HG02981 (cell line): ENCODE data around the gene ADGRG2.
"Not testable (repeated sequence)": the region's sequence is repeated elsewhere in the genome, so short reads cannot be mapped to it uniquely, and the experiment has no call there.

Experiments used
- ATAC-seq: cut with Tn5 transposase; IDR thresholded peaks from one replicate; pipeline ENCODE4 v1.9.1; 2021; ENCODE audit warnings: mild to moderate bottlenecking, moderate library complexity; ENCODE audit not compliant: unreplicated experiment

ADGRG2 gene

DNA sequence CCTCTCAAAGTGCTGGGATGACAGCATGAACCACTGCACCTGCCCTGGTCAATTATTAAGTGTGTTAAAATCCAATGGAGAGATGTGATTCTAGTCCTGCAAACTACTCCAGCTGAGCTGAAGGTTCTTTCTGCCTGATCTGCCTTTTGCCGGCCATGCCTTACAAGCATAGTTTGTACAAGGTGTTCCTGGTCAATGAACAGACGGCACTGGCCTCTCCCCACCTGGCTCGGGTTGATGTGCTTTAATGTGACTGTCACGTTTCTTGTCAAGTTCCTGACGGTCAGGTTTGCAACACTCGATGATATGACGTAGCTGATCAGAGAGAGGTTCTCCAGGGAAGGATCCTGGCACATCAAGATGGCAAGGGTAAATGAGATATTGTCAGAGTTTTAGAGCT is 115.3 kb downstream of the ADGRG2 start:
- no peak for ATAC-seq

DNA sequence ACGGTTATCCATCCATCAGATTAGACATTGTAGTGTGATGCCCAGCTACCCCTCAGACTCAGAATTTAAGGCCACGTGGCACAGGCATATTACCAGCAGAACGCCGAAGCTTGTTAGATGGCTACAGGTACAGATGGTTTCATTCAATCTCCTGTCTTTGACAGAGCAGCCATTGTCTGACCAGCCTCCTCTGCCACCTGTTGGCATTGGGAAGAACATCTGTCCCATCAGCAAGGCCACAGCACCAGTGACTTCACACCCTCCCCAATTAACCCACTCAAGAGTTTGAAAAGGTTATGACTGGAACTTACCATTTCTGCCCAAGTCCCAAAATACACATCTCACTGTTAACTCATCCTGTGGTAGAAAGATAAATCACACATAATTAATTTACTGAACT is 116.4 kb downstream of the ADGRG2 start:
- ATAC-seq, result no peak

DNA sequence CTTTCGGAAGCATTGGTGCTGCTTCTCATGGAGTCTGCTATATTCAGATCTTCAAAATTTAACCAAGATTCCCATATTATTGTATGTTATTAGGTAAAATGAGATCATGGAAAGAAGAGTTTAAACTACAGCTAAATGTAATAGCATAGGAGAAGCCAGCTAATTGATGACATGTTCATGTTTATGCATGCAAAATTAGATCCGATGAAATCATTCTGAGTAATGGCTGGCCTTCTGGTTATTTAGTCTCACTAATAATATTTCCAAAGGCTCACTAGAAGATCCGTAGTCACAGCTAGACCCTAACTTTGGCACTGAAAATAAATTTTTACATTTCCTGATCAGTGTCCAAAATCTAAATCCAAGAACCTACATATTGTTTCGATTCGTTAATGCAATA is 118.5 kb downstream of the ADGRG2 start:
- no peak for ATAC-seq

DNA sequence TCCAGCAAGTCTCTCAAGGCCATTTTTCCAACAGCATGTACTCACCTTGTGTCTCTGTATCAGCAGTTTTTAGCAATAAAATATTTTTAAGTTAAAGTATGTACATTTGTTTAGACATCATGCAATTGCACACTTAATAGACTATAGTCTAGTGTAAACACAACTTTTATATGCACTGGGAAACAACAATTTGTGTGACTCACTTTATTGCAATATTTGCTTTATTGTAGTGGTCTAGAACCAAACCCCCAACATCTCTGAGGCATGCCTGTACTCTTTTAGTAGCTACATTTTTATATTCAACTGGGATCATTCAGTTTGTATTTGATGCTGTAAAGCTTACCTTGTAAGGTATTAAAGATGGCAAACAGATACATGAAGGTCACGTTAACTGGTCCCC is 123.6 kb downstream of the ADGRG2 start:
- ATAC-seq, result no peak

DNA sequence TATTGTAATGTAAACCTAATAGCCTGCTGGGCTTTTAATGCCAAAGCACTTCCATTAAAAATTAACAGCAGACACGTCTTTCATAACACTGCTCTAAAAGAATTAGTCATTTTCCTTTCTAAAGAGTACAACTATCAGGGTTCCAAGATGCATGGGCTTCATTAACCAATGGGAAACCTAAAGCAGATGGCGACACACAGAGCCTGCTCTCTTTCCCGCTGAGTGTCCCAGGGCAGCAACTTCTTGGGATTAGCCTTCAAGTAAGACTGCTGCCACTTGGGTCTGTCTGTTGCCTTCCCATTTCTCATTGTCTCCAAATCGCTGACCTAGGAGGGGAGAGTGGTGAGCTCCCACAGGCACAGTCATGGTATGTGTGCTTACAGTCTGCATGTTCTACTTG is 124.4 kb downstream of the ADGRG2 start:
- ATAC-seq, result no peak

DNA sequence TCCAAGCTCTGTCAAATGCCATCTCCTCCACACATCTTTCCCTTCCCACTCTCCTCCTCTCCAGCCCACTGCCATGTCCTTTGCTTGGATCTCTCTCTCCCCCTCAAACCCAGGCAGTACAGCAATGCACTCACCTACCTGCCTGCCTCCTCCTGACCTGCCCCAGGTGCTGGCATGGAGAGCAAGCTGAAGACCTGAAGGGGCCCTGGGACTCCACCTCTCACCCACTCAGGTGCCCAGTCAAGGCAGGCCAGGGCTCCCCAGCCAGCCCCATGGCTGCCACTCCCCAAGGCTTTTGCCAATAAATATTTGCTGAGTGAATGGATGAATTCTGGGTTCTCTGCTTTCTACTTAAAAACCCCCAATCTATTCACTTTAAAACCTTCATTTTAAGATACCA is 125.7 kb downstream of the ADGRG2 start:
- ATAC-seq, result no peak

DNA sequence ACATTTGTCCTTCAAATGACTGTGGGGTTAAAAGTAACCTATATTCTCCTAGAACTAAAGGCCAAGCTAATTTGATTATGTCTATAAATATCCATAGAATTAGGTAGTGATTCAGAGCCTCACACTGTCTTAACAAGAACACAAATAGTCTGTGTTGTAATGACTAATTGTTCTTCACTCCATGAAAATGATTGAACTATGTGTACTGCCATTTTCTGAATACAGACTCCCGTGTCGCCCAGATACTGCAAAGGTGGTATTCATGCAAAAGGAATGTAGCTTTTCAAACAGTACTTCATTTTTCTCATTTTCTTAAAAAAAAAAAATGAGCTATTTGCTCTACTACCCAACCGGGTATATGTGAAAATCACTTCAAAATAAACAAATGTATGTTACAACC is 127.0 kb downstream of the ADGRG2 start:
- ATAC-seq, result no peak

DNA sequence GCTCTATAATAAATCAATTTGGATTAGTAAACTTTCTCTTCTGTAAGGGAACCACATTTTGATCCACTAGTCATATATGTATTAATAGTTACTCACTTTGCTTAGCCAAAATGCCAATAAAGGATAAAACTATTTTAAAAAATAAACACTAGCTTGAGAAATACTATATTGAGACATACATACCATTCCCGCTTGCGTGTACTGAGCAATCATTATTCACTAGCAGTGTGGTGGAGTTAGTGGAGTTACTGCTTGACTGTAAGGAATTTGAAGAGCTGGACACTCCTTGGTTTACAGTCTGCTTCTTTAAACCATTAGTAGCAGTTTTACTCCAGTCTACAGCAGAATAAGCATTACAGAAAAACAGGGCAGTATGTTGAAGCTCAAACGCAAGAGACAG is 127.6 kb downstream of the ADGRG2 start:
- ATAC-seq, result no peak

DNA sequence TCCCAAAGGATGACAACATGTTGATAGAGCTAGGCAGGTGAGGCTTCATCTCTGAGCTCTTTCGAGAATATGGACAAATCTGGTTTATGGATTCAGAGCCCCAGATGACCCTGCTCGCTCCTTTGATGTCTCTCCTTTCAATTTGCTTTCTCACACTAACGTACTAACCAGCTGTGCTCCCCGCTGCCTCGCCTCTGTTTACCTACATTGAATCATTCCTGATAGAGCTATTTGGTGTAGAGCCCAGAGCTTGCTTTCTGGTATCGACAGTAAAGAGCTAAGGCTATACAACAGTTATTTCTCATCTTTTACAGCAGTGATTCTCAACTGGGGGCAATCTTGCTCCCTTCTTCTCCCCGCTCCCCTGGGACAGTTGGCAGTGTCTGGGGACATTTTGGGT is 129.4 kb downstream of the ADGRG2 start:
- ATAC-seq, result no peak

DNA sequence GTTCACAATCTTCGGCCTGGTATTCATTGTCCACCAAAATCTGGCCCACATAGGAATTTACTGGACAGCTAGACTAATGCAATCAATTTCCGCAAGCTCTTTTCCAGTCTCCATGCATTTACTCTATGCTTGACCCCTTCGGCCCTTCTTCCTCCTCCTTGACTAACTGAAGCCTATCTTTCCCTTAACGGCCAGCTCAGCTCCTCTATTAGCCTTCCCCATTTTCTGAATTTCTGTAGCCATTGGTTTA is 137.2 kb downstream of the ADGRG2 start:
- ATAC-seq, result no peak

DNA sequence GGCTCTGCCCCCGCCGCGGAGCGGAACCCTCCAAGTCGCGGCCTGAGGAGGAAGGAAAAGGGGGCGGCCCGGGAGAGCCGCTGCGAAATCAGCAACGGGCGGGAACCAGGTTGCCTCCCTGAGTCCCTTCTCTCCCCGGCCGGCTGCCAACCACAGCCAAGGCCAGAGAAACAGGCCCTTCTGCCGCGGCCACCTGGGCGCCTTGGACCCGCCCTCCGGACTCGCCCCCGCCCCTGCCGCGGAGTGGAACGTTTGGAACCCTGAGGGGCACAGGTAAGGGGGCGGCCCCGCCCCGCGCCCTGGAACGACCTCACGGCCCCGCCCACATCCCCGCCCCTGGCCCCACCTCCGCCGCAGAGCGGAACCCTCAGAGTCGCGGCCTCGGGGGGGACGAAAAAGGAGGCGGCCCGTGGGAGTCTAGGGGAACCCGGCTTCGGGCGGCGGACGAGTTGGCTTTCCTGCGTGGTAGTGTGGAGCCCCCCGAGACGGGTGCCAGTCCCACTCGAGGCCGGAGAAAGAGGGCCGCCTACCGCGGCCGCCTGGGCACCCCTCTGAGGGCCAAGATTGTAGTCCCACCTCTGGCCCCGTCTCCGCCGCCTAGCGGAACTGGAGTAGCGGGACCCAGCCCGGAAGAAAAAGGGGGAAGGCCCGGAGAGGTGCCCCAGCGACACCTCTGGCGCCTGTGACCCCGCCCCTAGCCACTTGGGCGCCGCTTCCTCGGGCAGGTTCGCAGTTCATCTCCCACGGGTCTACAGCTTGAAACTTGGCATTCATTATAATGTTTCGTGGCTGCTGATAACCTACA is 137.7 kb downstream of the ADGRG2 start:
- ATAC-seq, result peak; percentile 85

DNA sequence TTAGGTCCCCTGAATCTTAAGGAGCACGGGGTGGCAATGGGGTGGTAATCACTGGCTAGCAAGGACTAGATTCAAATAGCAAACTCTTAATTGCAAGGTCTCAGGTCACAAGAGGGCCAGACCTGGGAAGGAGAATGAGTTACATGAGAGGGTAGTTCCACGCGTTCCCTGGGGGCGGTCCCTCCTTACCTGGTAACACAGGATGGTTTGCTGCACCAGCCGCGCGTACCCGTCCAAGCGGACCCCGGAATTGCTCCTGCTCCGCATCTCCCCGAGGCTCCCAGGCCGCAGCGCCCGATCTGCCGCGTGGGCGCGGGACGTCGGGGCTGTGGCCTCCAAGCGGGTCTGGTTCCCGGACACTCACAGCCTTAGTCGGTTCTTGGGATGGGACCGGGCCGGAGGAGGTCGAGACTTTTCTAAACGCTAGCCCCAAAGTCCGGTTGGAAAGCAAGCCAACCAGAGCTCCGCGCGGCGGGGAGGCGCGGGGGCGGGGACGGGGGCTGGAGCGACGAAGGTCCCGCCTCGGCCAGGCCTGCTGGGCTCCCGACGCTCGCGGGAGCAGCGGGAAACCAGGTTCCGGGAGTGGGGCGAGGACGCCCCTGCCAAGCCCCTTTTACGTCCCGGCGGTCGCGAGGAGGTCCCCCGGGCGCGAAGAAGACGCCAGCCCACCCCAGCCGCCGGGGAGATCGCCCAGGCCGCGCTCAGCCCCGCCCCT is 138.4 kb downstream of the ADGRG2 start, which contains the start of gene PHKA2:
Gene PHKA2 (minus strand): TSS at position 449 of the 715 bp plus-strand sequence. CDS start 182 bp downstream, at position 267.
- peak; percentile 35 for ATAC-seq

DNA sequence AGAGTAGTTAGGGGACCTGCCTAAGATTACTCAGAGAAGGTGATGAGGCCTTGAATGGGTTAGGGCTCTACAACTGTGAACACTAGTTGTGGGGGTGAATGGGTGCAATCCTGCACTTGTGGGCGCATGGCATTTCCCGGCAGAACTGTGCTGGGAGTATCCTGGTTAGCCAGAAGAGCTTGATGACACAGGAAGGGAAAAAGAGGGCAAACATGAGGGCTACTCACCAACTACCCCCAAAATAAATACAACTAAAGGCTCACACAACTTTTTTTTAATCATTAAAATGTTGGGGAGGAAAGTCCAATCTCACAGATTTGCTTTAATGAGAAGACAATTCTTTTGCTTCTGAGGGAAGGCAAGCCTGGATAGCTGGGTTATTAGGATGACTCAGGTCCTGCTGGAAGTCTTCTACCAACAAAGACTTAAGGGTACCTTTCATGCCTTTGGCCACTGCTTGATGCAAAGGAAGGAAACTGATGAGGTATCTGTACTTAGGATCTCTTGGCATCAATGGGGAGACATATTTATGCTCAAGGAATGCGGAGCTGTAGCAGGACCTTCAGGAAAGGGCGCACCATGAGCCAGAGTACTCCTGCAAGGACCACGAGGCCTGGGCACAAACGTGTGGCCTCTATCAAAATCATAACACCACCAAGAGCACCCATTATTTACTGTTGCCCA is 141.0 kb downstream of the ADGRG2 start:
- no peak for ATAC-seq

DNA sequence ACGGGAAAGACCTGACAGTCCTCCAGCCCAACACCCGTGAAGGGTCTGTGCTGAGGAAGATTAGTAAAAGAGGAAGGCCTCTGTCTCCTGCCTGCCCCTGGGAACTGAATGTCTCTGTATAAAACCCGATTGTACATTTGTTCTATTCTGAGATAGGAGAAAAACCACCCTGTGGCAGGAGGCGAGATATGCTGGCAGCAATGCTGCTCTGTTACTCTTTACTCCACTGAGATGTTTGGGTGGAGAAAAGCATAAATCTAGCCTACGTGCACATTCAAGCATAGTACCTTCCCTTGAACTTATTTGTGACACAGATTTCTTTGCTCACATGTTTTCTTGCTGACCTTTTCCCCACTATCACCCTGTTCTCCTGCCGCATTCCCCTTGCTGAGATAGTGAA is 142.0 kb downstream of the ADGRG2 start:
- not testable (repeated sequence) for ATAC-seq

DNA sequence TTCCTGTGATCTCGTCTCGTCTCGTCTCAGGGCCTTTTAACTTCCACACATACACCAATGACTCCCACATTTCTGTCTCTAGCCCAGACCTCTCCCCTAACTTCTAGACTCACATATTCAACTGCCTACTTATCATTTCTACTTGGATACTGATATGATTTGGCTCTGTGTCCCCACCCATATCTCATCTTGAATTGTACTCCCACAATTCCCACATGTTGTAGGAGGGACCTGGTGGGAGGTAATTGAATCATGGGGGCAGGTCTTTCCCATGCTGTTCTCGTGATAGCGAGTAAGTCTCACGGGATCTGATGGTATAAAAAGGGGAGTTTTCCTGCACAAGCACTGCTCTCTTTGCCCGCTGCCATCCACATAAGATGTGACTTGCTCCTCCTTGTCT is 147.3 kb downstream of the ADGRG2 start:
- no peak for ATAC-seq

DNA sequence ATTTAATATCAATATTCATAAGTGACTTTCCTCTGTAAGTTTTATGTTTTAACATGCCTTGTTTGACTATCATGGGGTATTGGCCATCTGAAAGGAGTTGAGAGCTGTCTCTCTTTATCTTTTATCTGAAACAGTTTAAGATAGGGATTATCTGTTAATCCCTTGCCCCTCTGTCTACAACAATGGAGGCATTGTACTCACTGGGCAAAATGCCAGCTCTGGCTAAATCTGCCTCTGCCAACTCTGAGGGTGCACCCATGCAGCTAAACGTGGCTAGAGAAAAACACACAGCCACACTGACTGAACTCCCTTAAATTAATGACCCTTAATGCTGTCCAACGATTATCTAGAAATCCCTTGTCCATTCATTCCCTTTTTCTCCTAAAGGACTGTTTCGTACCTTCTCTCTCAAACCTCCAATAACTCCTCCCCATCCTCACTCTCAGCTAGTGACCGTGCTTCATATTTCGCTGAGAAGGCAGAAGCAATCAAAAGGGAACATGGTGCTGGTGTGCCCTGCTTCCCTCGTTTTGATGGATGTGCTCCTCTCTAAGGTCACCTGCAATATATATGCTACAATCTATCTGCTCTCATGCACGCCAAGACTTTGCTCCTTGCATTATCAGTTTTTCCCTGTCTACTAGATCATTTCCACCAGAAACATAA is 148.6 kb downstream of the ADGRG2 start:
- no peak for ATAC-seq

DNA sequence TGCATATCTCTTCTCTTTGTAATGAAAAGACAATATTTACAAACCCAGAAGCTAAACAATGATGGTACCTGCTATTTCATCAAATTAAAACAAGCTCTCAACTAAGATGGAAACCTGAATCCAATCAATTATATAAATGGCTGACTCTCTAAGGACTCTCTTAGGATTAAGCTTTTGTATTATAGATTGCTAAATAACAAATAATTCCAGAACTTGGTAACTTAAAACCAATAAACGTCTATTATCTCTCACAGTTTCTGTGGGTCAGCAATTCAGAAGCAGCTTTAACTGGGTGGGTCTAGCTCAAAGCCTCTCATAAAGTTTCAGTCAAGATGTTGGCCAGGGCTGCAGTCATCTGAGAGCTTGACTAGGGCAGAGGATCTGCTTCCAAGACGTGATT is 150.8 kb downstream of the ADGRG2 start:
- no peak for ATAC-seq

DNA sequence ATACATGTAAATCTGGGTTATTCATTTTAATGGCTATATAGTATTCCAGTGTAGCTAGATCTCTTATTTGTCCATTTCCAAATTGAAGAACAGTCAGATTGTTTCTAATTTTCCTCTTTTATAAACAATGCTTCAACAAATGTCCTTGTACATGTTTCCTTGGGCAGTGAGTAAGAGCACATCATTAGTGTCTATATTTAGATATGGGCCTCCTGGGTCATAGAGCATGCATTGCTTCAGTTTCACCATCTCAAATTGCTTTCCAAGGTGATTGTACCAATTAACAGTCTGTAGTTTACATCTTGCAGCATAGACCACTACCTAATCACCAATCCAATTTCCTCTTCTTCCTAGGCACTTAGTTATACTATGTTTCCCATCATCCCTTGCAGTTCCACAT is 151.8 kb downstream of the ADGRG2 start:
- ATAC-seq, result no peak

DNA sequence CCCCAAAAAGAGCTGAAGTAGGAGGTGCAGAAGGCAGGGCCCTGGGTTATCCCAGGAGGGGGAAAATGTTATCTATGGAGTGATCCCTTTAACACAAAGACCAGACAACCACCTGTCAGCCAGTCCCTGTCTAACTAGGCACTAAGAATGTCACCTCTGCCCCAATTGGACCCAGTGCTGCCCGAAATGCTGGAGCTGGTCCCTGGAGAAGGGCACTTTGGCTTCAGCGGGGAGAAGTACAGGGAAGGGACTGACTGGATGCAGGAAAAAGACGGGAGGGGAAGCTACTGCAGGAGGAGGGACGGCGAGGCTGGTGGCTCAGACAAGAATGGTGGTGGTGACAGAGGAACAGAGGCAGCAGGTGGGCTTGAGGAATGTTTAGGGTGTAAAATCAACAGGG is 155.6 kb downstream of the ADGRG2 start:
- no peak for ATAC-seq

DNA sequence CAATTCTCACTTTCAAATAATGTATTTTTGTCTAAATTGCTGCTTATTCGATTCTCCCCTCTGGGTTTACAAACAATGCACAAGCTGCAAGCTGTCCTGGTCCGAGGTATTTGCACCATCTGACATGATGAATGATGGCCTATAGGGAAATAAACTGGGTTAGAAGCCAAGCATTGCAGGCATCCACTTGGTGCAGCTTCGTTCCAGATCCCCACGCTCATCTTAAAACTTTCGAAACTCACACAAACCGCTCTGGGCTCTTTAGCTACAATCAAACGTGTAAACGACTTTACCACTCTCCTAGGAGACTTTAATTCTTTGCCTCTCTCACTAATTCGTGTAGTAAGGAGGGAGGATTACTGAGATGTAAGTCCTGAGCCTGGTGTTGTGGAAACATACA is 157.4 kb downstream of the ADGRG2 start:
- ATAC-seq, result no peak

DNA sequence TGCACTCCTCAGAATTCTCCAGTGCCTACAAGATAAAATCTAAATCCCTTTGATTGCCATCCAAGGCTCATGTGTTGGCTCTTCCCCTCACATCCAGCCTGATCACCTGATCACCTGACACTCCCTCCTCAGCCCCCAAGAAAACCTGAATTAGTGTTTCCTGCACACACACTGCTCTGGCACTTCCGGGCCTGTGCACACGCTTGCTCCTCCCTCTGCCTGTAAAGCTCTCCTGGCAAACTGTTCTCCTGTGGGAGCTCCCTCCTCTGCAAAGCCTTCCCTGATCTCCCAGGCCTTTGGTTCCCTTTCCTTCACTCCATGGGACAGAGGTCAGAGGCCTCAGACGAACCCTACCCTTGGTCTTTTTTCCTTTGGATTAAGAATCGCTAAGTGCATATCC is 158.2 kb downstream of the ADGRG2 start:
- ATAC-seq, result no peak

DNA sequence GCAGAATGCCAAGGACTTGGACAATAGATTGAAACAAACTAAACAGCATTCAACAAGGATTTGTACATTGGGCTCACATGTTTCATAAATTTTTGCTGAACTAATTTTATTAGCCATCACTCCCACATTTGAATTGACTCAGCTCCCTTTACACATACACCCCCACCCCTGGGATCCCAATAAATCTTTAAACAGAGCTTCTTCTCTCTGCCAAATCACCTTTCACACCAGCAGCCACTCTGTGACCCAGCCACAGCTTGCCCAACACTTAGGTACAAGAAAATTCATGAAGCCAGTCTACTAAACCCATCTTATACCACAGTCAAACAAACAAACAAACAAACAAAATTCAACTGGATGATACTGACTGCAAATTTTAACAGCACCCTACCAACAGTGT is 159.9 kb downstream of the ADGRG2 start:
- no peak for ATAC-seq
